MM.1S (cell line): ENCODE results near the gene ELAC2.

Experiments
- DNase-seq: peaks from one replicate; pipeline ENCODE4 v3.0.0-alpha.2; 2015
- H2AFZ ChIP-seq: fragments of 300-600 bp; sonication (generic); 2 replicates; pipeline ENCODE4 v1.6.0; 2016; ENCODE audit warnings: antibody characterized with exemption, low read length
- H3F3A ChIP-seq: fragments of 300-600 bp; sonication (generic); 2 replicates; pipeline ENCODE4 v1.6.1; 2016; ENCODE audit warnings: mild to moderate bottlenecking, antibody characterized with exemption, low read length, moderate library complexity, mixed read lengths; ENCODE audit not compliant: insufficient read depth
- H3K27ac ChIP-seq: fragments of 300-600 bp; sonication (generic); 2 replicates; pipeline ENCODE4 v1.5.1; 2016; ENCODE audit warnings: mild to moderate bottlenecking, low read length
- H3K27me3 ChIP-seq: fragments of 300-600 bp; sonication (generic); replicated peaks from 2 replicates; pipeline ENCODE4 v1.6.0; 2016; ENCODE audit warnings: low read length; ENCODE audit not compliant: insufficient read depth
- H3K36me3 ChIP-seq: fragments of 300-600 bp; sonication (generic); replicated peaks from 2 replicates; pipeline ENCODE4 v1.6.1; 2016; ENCODE audit warnings: mild to moderate bottlenecking, low read length, mixed read lengths; ENCODE audit not compliant: insufficient read depth
- H3K4me1 ChIP-seq: fragments of 300-600 bp; sonication (generic); 2 replicates; pipeline ENCODE4 v1.6.1; 2016; ENCODE audit warnings: low read length, mixed read lengths
- H3K4me2 ChIP-seq: fragments of 300-600 bp; sonication (generic); 2 replicates; pipeline ENCODE4 v1.6.0; 2016; ENCODE audit warnings: low read depth, low read length
- H3K4me3 ChIP-seq: fragments of 300-600 bp; sonication (generic); 2 replicates; pipeline ENCODE4 v1.5.1; 2016; ENCODE audit warnings: low read length, mixed read lengths
- H3K79me2 ChIP-seq: fragments of 300-600 bp; sonication (generic); 2 replicates; pipeline ENCODE4 v1.6.1; 2016; ENCODE audit warnings: mixed run types, low read length, mixed read lengths
- H3K9ac ChIP-seq: fragments of 300-600 bp; sonication (generic); 2 replicates; pipeline ENCODE4 v1.6.1; 2016; ENCODE audit warnings: low read length, mixed read lengths
- H3K9me2 ChIP-seq: fragments of 300-600 bp; sonication (generic); replicated peaks from 2 replicates; pipeline ENCODE4 v1.6.1; 2016; ENCODE audit warnings: mild to moderate bottlenecking, low read length, mixed read lengths; ENCODE audit not compliant: insufficient read depth
- H3K9me3 ChIP-seq: fragments of 300-600 bp; sonication (generic); replicated peaks from 2 replicates; pipeline ENCODE4 v1.6.1; 2016; ENCODE audit warnings: mild to moderate bottlenecking, low read length, mixed read lengths; ENCODE audit not compliant: insufficient read depth
- H4K20me1 ChIP-seq: fragments of 300-600 bp; sonication (generic); 2 replicates; pipeline ENCODE4 v1.6.1; 2016; ENCODE audit warnings: mild to moderate bottlenecking, low read length, moderate library complexity, mixed read lengths; ENCODE audit not compliant: insufficient read depth
- CTCF ChIP-seq: fragments of 300-600 bp; sonication (generic); IDR thresholded peaks from 2 replicates; pipeline ENCODE4 v1.5.1; 2016; ENCODE audit warnings: antibody characterized with exemption, low read length, mixed read lengths
- EZH2 ChIP-seq: fragments of 300-600 bp; sonication (generic); optimal IDR thresholded peaks from 2 replicates; pipeline ENCODE3; 2017; ENCODE audit warnings: low read depth, mild to moderate bottlenecking, antibody characterized with exemption, low read length, mixed read lengths
- EZH2phosphoT487 ChIP-seq: fragments of 300-600 bp; sonication (generic); IDR thresholded peaks from 2 replicates; pipeline ENCODE4 v1.6.1; 2018; ENCODE audit warnings: antibody characterized with exemption, low read length

Gene ELAC2

DNA sequence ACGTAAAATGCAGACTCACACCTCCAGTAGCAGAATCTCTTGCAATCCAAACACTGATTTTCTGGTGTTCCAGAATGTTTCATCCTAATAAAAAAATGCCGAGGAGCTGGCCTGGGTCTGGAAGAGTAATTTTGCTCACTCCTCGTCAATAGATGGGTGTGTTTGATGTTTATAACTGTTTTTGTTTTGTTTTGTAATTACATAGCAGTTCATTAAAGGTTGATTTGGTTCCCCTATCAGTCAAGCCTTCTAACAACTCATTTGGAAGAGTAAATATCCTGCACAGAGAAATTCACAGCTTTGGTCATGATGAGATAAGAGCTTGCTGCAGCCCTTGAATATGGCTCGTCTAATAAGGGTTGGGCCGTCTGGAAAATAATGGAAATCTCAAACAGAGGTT lies 36.8 kb upstream of the ELAC2 start:
- Histone ChIP-seq H3K36me3 (no peaks in the 10 kb centered on the region), H3K27ac (no peak overlapping the region), H3F3A (no peaks in the 10 kb centered on the region), H3K27me3 (no peaks in the 10 kb centered on the region), H3K4me3 (no peak overlapping the region), H3K9me2 (no peaks in the 10 kb centered on the region), H3K9ac (no peak overlapping the region), H4K20me1 (no peaks in the 10 kb centered on the region), H2AFZ (no peak overlapping the region), H3K79me2 (no peaks in the 10 kb centered on the region), H3K4me1 (no peaks in the 10 kb centered on the region), H3K4me2 (no peak overlapping the region), H3K9me3 (no peaks in the 10 kb centered on the region)
- DNase-seq = no peak
- TF ChIP-seq EZH2phosphoT487 (no peak), CTCF (no peak), EZH2 (no peak)

DNA sequence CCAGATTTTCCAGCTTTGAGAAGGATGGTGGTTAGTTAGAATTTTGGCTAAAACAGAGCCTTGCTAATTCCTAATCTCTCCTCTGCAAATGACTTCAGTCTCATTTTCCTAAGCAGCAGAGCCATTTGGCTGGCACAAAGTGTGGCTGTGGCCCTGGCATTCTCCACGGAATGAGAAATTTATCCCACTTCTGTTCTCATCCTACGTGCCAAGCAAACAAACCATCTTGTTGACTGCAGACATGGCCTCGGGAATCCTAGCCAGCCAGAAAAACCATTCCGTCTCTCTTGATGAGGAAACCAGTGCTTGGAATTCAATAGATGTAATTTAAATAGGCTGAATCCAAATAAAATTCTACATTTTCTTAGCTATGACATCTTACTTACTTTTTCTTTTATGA lies 34.1 kb upstream of the ELAC2 start:
- H3K27me3 ChIP-seq = no peaks in the 10 kb centered on the region
- no peaks in the 10 kb centered on the region for H3K79me2 ChIP-seq
- no peaks in the 10 kb centered on the region for H3K9me2 ChIP-seq
- H4K20me1 ChIP-seq = no peaks in the 10 kb centered on the region
- H3K9me3 ChIP-seq = no peaks in the 10 kb centered on the region
- no peak overlapping the region for H3K27ac ChIP-seq
- no peaks in the 10 kb centered on the region for H3F3A ChIP-seq
- DNase-seq = no peak
- H3K9ac ChIP-seq = no peak overlapping the region
- H3K36me3 ChIP-seq = no peaks in the 10 kb centered on the region
- no peak overlapping the region for H3K4me2 ChIP-seq
- TF ChIP-seq CTCF (no peak), EZH2 (no peak), EZH2phosphoT487 (no peak)
- no peaks in the 10 kb centered on the region for H3K4me1 ChIP-seq
- H2AFZ ChIP-seq = no peak overlapping the region
- no peak overlapping the region for H3K4me3 ChIP-seq

DNA sequence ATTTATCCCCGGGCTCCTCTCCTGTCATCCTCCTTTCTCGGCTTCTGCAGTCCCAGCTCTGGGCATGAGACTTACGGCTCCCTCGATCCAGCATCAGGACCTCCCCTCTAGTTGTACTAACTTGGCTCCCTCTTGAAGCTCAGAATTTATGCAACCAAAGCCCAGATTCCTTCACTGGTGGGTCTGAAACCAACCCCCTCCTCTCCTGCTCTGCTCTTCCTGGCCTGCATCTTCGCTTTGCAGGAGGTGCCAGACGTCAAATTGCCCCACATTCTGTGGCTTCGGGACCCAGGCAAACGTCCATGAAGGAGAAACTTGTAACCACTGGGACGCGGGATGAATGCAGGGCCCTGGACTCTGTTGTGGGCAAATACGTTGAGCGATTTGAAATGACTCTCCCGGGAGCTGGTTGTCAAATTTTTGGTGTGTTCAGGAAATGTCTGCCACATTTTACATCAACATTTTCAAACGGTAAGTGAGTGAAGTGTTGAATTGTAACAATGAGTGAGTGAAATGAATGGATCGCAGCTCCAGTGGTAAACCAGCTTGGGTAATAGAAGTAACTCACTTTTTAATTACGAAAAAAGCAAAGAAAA lies 29.3 kb upstream of the ELAC2 start:
- no peak for TF ChIP-seq EZH2
- no peak for TF ChIP-seq CTCF
- TF ChIP-seq EZH2phosphoT487 = no peak
- H3K79me2 ChIP-seq = no peaks in the 10 kb centered on the region

More for the DNA sequence above, 29.3 kb upstream of the ELAC2 start:
- Histone ChIP-seq H3K36me3 (no peaks in the 10 kb centered on the region), H4K20me1 (no peaks in the 10 kb centered on the region), H2AFZ (no peak overlapping the region), H3K9me3 (no peaks in the 10 kb centered on the region), H3K27ac (no peak overlapping the region), H3K4me3 (no peak overlapping the region), H3F3A (no peaks in the 10 kb centered on the region), H3K9me2 (no peaks in the 10 kb centered on the region), H3K4me2 (no peak overlapping the region), H3K9ac (no peak overlapping the region), H3K4me1 (no peaks in the 10 kb centered on the region), H3K27me3 (no peaks in the 10 kb centered on the region)
- no peak for DNase-seq
